CD14-positive monocyte (primary cell): ENCODE results near the gene GOLM1. TPM values are rescaled to one million over a fixed set of nuclear protein-coding genes. Genes with fewer than 3 reads are reported as not detected.
A peak's percentile ranks its signal among the peaks of the same experiment; 100 is the strongest.

Experiments used
- DNase-seq, 3 donors: peaks; one replicate each; pipeline ENCODE4 v3.0.0-alpha.2; 2011 to 2022
- H2AFZ ChIP-seq: 2 replicates; pipeline ENCODE4 v1.6.0; 2012; ENCODE audit warnings: mild to moderate bottlenecking, low read depth, low read length, inconsistent platforms; ENCODE audit not compliant: insufficient read depth, poor library complexity, severe bottlenecking
- H3K27ac ChIP-seq, 2 donors: 1 replicate in 1 of 2; 2 replicates in 1 of 2; pipeline ENCODE4 v1.5.1; 2012 to 2013; ENCODE audit warnings: low read length in 2 of 2, control low read depth in 1 of 2, inconsistent platforms in 1 of 2, low read depth in 1 of 2, mild to moderate bottlenecking in 1 of 2
- H3K27me3 ChIP-seq, 2 donors: one replicate each; pipeline versions ENCODE4 v1.6.0 to v1.6.1; 2011 to 2013; ENCODE audit warnings: low read length in 2 of 2; ENCODE audit not compliant: control insufficient read depth in 2 of 2, insufficient read depth in 2 of 2
- H3K36me3 ChIP-seq, 2 donors: replicated peaks in 1 of 2; 1 replicate in 1 of 2; 2 replicates in 1 of 2; pipeline versions ENCODE4 v1.5.1 to v1.6.1; 2012 to 2013; ENCODE audit warnings: low read length in 2 of 2, control low read depth in 1 of 2, inconsistent platforms in 1 of 2, mild to moderate bottlenecking in 1 of 2; ENCODE audit not compliant: insufficient read depth in 2 of 2, control insufficient read depth in 1 of 2
- H3K4me1 ChIP-seq, 2 donors: 1 replicate in 1 of 2; 2 replicates in 1 of 2; pipeline versions ENCODE4 v1.5.1 to v1.6.1; 2012 to 2013; ENCODE audit warnings: low read length in 2 of 2, control low read depth in 1 of 2, inconsistent platforms in 1 of 2, mild to moderate bottlenecking in 1 of 2, moderate library complexity in 1 of 2; ENCODE audit not compliant: insufficient read depth in 2 of 2, control insufficient read depth in 1 of 2
- H3K4me2 ChIP-seq: replicated peaks from 2 replicates; pipeline ENCODE3; 2012; ENCODE audit warnings: low read length, moderate library complexity, mild to moderate bottlenecking; ENCODE audit not compliant: poor library complexity, severe bottlenecking; ENCODE audit errors: extremely low read depth
- H3K4me3 ChIP-seq, 3 experiments: fragments of 200-600 bp in 1 of 3; sonication (generic) in 1 of 3; replicated peaks in 1 of 3; 1 replicate in 2 of 3; 2 replicates in 1 of 3; pipeline ENCODE4 v1.5.1; 2011 to 2013; ENCODE audit warnings: low read length in 3 of 3, mild to moderate bottlenecking in 3 of 3, control low read depth in 2 of 3, low read depth in 2 of 3, inconsistent platforms in 1 of 3, moderate library complexity in 1 of 3
- H3K79me2 ChIP-seq: 2 replicates; pipeline ENCODE4 v1.6.0; 2012; ENCODE audit warnings: mild to moderate bottlenecking, control low read depth, inconsistent platforms, low read length, moderate library complexity; ENCODE audit not compliant: insufficient read depth
- H3K9ac ChIP-seq: 2 replicates; pipeline ENCODE4 v1.6.0; 2017; ENCODE audit warnings: low read length, mild to moderate bottlenecking; ENCODE audit not compliant: insufficient read depth, poor library complexity, severe bottlenecking
- H3K9me3 ChIP-seq, 2 donors: replicated peaks in 1 of 2; 1 replicate in 1 of 2; 2 replicates in 1 of 2; pipeline versions ENCODE4 v1.5.1 to v1.6.1; 2012 to 2013; ENCODE audit warnings: low read length in 2 of 2, control low read depth in 1 of 2; ENCODE audit not compliant: control insufficient read depth in 1 of 2, insufficient read depth in 1 of 2
- H4K20me1 ChIP-seq: 2 replicates; pipeline ENCODE4 v1.6.0; 2012; ENCODE audit warnings: mild to moderate bottlenecking, low read length, control low read depth, moderate library complexity; ENCODE audit not compliant: insufficient read depth
- H3K27ac Mint-ChIP-seq, 7 donors: one replicate each; pipeline ENCODE4 v1.8.0; 2020; ENCODE audit warnings: mild to moderate bottlenecking in 7 of 7, mixed read lengths in 7 of 7, moderate library complexity in 6 of 7, inconsistent platforms in 2 of 7
- H3K27me3 Mint-ChIP-seq, 3 donors: one replicate each; pipeline ENCODE4 v1.8.0; 2021 to 2022; ENCODE audit warnings: low read depth in 3 of 3, mild to moderate bottlenecking in 3 of 3, mixed read lengths in 3 of 3, moderate library complexity in 3 of 3, inconsistent platforms in 1 of 3
- H3K36me3 Mint-ChIP-seq, 2 donors: one replicate each; pipeline ENCODE4 v1.8.0; 2020; ENCODE audit warnings: mixed read lengths in 2 of 2, inconsistent platforms in 1 of 2, mild to moderate bottlenecking in 1 of 2
- H3K4me1 Mint-ChIP-seq: one replicate; pipeline ENCODE4 v1.8.0; 2020; ENCODE audit warnings: mild to moderate bottlenecking, mixed read lengths
- H3K4me3 Mint-ChIP-seq, 2 donors: one replicate each; pipeline ENCODE4 v1.8.0; 2020; ENCODE audit warnings: mild to moderate bottlenecking in 2 of 2, mixed read lengths in 2 of 2, moderate library complexity in 1 of 2
- H3K9me3 Mint-ChIP-seq, 7 donors: one replicate each; pipeline ENCODE4 v1.8.0; 2020 to 2022; ENCODE audit warnings: mixed read lengths in 7 of 7, mild to moderate bottlenecking in 6 of 7, moderate library complexity in 6 of 7, inconsistent platforms in 2 of 7
- WGBS: methylation state at CpG from one replicate; pipeline ENCODE4 v1.1.5; 2013; ENCODE audit warnings: missing lambda C conversion rate; ENCODE audit not compliant: insufficient coverage; 5-methylcytosine and 5-hydroxymethylcytosine counted together
- intact Hi-C, 2 donors: fragments of 100-400 bp; cut with micrococcal nuclease; formaldehyde crosslinking; loops; one replicate each; pipeline versions ENCODE4 v1.15.0 to v1.15.1; 2023
- polyA plus RNA-seq, 3 donors: library from polyadenylated mRNA; depleted of rRNA in 1 of 3; unstranded in 2 of 3; stranded (reverse) in 1 of 3; fragments of 300-500 nt in 2 of 3; fragments of >200 nt in 1 of 3; fragmentation: Illumina TruSeq in 2 of 3; gene quantifications; 1 replicate in 2 of 3; 2 replicates in 1 of 3; pipeline ENCODE4 v1.2.3, GENCODE V29; 2012 to 2021
- TF ChIP-seq, protein P1 (sequence below): fragments of 200-600 bp; IDR thresholded peaks from one replicate; pipeline ENCODE4 v1.8.0; 2022; ENCODE audit warnings: antibody characterized with exemption, mild to moderate bottlenecking

GOLM1 gene
- polyA plus RNA-seq, 3 donors = 10.4 to 27.5 (median 12.9) TPM

DNA sequence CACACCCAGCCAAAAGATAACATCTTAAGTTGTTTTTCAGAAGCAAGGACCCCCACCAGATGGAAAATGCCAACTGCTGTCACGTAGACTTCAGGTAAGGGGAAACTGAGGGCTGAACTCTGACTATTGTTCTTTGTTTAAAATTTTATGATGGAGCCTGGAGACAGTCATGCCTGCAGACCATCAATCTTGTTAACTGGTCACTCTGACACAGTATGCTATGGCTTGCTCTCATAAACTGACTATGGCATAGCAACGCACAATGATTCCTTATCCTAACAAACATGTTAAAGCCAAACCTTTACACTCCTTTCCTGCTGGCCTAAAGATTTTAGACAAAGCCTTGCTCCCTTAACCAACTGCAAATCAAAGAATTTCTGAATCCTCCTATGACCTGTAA, 43.6 kb upstream of the GOLM1 start:
- H3K27me3 ChIP-seq = no peaks in the 10 kb centered on the region
- no peak for DNase-seq
- no peak overlapping the region for H3K27ac ChIP-seq
- Mint-ChIP-seq H3K9me3 (peaks cover 17 to 36% (median 27%) of the 10 kb centered on the region in 7 donors), H3K4me1 (no peaks in the 10 kb centered on the region), H3K27ac (peak overlapping the region in 1 of 7 donors; percentile 46), H3K36me3 (no peaks in the 10 kb centered on the region), H3K27me3 (peaks cover 2 to 5% (median 3%) of the 10 kb centered on the region in 3 donors), H3K4me3 (no peak overlapping the region)
- TF ChIP-seq, protein P1, sequence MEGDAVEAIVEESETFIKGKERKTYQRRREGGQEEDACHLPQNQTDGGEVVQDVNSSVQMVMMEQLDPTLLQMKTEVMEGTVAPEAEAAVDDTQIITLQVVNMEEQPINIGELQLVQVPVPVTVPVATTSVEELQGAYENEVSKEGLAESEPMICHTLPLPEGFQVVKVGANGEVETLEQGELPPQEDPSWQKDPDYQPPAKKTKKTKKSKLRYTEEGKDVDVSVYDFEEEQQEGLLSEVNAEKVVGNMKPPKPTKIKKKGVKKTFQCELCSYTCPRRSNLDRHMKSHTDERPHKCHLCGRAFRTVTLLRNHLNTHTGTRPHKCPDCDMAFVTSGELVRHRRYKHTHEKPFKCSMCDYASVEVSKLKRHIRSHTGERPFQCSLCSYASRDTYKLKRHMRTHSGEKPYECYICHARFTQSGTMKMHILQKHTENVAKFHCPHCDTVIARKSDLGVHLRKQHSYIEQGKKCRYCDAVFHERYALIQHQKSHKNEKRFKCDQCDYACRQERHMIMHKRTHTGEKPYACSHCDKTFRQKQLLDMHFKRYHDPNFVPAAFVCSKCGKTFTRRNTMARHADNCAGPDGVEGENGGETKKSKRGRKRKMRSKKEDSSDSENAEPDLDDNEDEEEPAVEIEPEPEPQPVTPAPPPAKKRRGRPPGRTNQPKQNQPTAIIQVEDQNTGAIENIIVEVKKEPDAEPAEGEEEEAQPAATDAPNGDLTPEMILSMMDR = no peak
- H3K4me3 ChIP-seq = no peak overlapping the region
- intact Hi-C loops = no loop called here
- H3K36me3 ChIP-seq = no peaks in the 10 kb centered on the region
- H3K79me2 ChIP-seq = no peaks in the 10 kb centered on the region
- H4K20me1 ChIP-seq = no peaks in the 10 kb centered on the region
- no peak overlapping the region for H2AFZ ChIP-seq
- peaks cover 12 to 22% of the 10 kb centered on the region in 2 donors for H3K9me3 ChIP-seq
- WGBS = 78% methylated on average over 1 of the region's 2 CpGs
- no peaks in the 10 kb centered on the region for H3K4me1 ChIP-seq
- H3K9ac ChIP-seq = no peak overlapping the region
- H3K4me2 ChIP-seq = no peak overlapping the region

DNA sequence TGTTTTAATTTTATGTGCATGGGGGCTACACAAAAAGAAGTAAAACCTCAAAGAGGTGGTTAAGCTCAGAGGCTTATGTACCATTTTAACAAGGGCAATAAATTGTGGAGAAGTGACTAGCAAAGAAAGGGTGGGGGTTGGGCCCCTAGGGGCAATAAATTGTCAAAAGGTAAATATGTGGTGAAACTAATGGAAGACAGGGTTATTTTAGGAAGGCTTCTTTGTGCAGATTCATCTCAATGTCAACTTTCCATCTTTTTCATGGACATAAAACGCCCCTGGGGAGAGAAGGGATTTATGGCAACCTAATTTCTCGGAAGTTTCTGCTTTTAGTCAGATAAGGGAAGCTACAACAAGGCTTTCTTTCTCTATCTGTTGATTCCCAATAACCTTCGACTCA, 42.5 kb upstream of the GOLM1 start:
- WGBS = 40% methylated on average over 1 of the region's 3 CpGs
- peaks cover 2 to 5% (median 3%) of the 10 kb centered on the region in 3 donors for H3K27me3 Mint-ChIP-seq
- no peaks in the 10 kb centered on the region for H3K4me1 ChIP-seq
- H3K9me3 ChIP-seq = peaks cover 6 to 19% of the 10 kb centered on the region in 2 donors
- H3K4me3 Mint-ChIP-seq = no peak overlapping the region
- TF ChIP-seq, protein P1 = no peak
- H4K20me1 ChIP-seq = no peaks in the 10 kb centered on the region
- no peak overlapping the region for H3K4me2 ChIP-seq
- intact Hi-C loops = no loop called here
- H3K4me1 Mint-ChIP-seq = no peaks in the 10 kb centered on the region
- H2AFZ ChIP-seq = no peak overlapping the region
- H3K27ac Mint-ChIP-seq = no peak overlapping the region
- H3K9ac ChIP-seq = no peak overlapping the region
- no peak overlapping the region for H3K27ac ChIP-seq
- H3K79me2 ChIP-seq = no peaks in the 10 kb centered on the region
- H3K36me3 ChIP-seq = no peaks in the 10 kb centered on the region
- no peak for DNase-seq
- H3K4me3 ChIP-seq = no peak overlapping the region
- no peaks in the 10 kb centered on the region for H3K27me3 ChIP-seq
- no peaks in the 10 kb centered on the region for H3K36me3 Mint-ChIP-seq
- peaks cover 11 to 28% (median 20%) of the 10 kb centered on the region in 7 donors for H3K9me3 Mint-ChIP-seq
